ENCODE measurements around the gene HKDC1. TPM values are rescaled to one million over a fixed set of nuclear protein-coding genes. Genes with fewer than 3 reads are reported as not detected.

Gene HKDC1
- total RNA-seq, 1 donor from 2014 or later = 42.0 TPM

GRCh38 chr10:69216577-69217118, 3.5 kb upstream of the HKDC1 start:
- no peak for DNase-seq (ENCODE audit: low read depth)
- TF ChIP-seq CTCF (conservative IDR thresholded peaks at IDR 0.05; ENCODE audit: low read depth, low read length) = no peak
- H3K4me3 ChIP-seq (ENCODE audit: low read depth, low read length) = no peak overlapping the region

GRCh38 chr10:69217119-69217754, 2.9 kb upstream of the HKDC1 start:
- H3K4me3 ChIP-seq (ENCODE audit: low read depth, low read length) = no peak overlapping the region
- TF ChIP-seq CTCF (conservative IDR thresholded peaks at IDR 0.05; ENCODE audit: low read depth, low read length) = no peak
- DNase-seq (ENCODE audit: low read depth) = peak; percentile 99

GRCh38 chr10:69218831-69219230, 1.3 kb upstream of the HKDC1 start:
- no peak overlapping the region for H3K4me3 ChIP-seq (ENCODE audit: low read depth, low read length)
- no peak for DNase-seq (ENCODE audit: low read depth)
- no peak for TF ChIP-seq CTCF (conservative IDR thresholded peaks at IDR 0.05; ENCODE audit: low read depth, low read length)

- no peak for DNase-seq (ENCODE audit: low read depth)
- H3K4me3 ChIP-seq (ENCODE audit: low read depth, low read length) = peak overlapping the region; percentile 83
- no peak for TF ChIP-seq CTCF (conservative IDR thresholded peaks at IDR 0.05; ENCODE audit: low read depth, low read length)
Observed at GRCh38 chr10:69220507-69220906, 375 bp downstream of the HKDC1 start.

- TF ChIP-seq CTCF (conservative IDR thresholded peaks at IDR 0.05; ENCODE audit: low read depth, low read length) = peak; percentile 71
- peak overlapping the region; percentile 83 for H3K4me3 ChIP-seq (ENCODE audit: low read depth, low read length)
- DNase-seq (ENCODE audit: low read depth) = peak; percentile 56
Observed at GRCh38 chr10:69222157-69223027, 2.3 kb downstream of the HKDC1 start.

- no peak for DNase-seq (ENCODE audit: low read depth)
- peak overlapping the region; percentile 83 for H3K4me3 ChIP-seq (ENCODE audit: low read depth, low read length)
- TF ChIP-seq CTCF (conservative IDR thresholded peaks at IDR 0.05; ENCODE audit: low read depth, low read length) = no peak
Observed at GRCh38 chr10:69223028-69223342, 2.9 kb downstream of the HKDC1 start.

Data from epithelial cell of proximal tubule (primary cell).